H1 (cell line): ENCODE measurements around the gene ING5. TPM values are rescaled to one million over a fixed set of nuclear protein-coding genes. Genes with fewer than 3 reads are reported as not detected.

Experiments used
- ATF3 ChIP-seq: IDR thresholded peaks from 2 replicates; pipeline ENCODE4 v1.6.1; 2011; ENCODE audit warnings: low read depth, mild to moderate bottlenecking, low read length; ENCODE audit not compliant: insufficient read depth
- CBX8 ChIP-seq: fragments of 300-800, 300-1000 bp; sonication (generic); IDR thresholded peaks from 2 replicates; pipeline ENCODE4 v1.7.1; 2016; ENCODE audit warnings: low read depth, low read length, borderline replicate concordance
- polyA plus RNA-seq, 7 experiments: library from polyadenylated mRNA; depleted of rRNA in 3 of 7; stranded (reverse) in 5 of 7; unstranded in 2 of 7; fragments of >200 nt in 5 of 7; fragments of 200-250 nt in 2 of 7; gene quantifications; 1 replicate in 5 of 7; 2 replicates in 1 of 7; 4 replicates in 1 of 7; pipeline versions ENCODE4 v1.2.1 to v1.2.3, GENCODE V29; 2011 to 2013; ENCODE audit warnings: missing spikeins in 2 of 7, mixed read lengths in 2 of 7
- total RNA-seq: library from RNA; stranded (reverse); fragmentation: NEBNext Ultra II Directional; extraction: Animal tissue kit (Norgen Biotek cat#: 25700); gene quantifications from 2 replicates; pipeline ENCODE4 v1.2.1, GENCODE V29; 2021

Gene ING5
- total and polyA plus RNA-seq, 2 of the 8 experiments (the other 6 are each of a cell fraction or from before 2014, with no cell fraction given): 41.5 to 47.4 TPM

- TF ChIP-seq CBX8 (no peak), ATF3 (no peak)
These were observed 53.9 kb downstream of the ING5 start (continued) for GRCh38 chr2:241755777-241756176.
